K562 (cell line): Measurements from ENCODE around the gene MLLT1. TPM values are rescaled to one million over a fixed set of nuclear protein-coding genes. Genes with fewer than 3 reads are reported as not detected.

ENCODE experiments used
- ATAC-seq: fragments of 200-7000 bp; cut with Tn5 transposase; 3 replicates; pipeline ENCODE4 v1.9.1; 2020; ENCODE audit warnings: moderate library complexity
- BruUV-seq: library from RNA; stranded (reverse); fragments of 400-500 nt; replicated peaks from 2 replicates; lab custom pipeline; 2021; lab: Mats Ljungman, UMichigan
- CTCF ChIA-PET: fragments of 300-600 bp; formaldehyde crosslinking; extraction: SDS; loops from one replicate; lab custom pipeline; 2021; ENCODE audit warnings: low intra/inter-chr PET ratio; lab: Yijun Ruan, JAX
- POLR2A ChIA-PET: fragments of 300-600, 350-650 bp; sonication (Branson Sonifier 250); formaldehyde crosslinking; extraction: SDS; loops from one replicate; lab custom pipeline; 2021; ENCODE audit warnings: antibody characterized with exemption, inconsistent platforms; lab: Yijun Ruan, JAX
- DNase-seq, 4 experiments: peaks; one replicate each; pipeline versions ENCODE4 v3.0.0 to v3.0.0-alpha.2; 2011 to 2018; ENCODE audit warnings: low spot score in 3 of 4, mixed read lengths in 3 of 4; ENCODE audit errors: extremely low read depth in 1 of 4
- FAIRE-seq: peaks from 2 replicates; lab custom pipeline; 2011; peaks lifted over from hg19 to GRCh38; lab: Jason Lieb, UNC
- H2AFZ ChIP-seq: 2 replicates; pipeline ENCODE4 v1.6.0; 2011; ENCODE audit warnings: low read depth, low read length, control low read depth, inconsistent platforms
- H3K27ac ChIP-seq: fragments of 200-600 bp; 3 replicates; pipeline ENCODE4 v1.8.0; 2011; ENCODE audit warnings: low read depth, mild to moderate bottlenecking, control low read depth, inconsistent platforms, low read length, moderate library complexity, mixed read lengths; ENCODE audit errors: extremely low read depth
- H3K27me3 ChIP-seq, 2 experiments: fragments of 300-600 bp in 1 of 2; 2 replicates in 1 of 2; 3 replicates in 1 of 2; pipeline versions ENCODE4 v1.6.0 to v1.8.0; 2011; ENCODE audit warnings: inconsistent platforms in 2 of 2, low read length in 2 of 2, mild to moderate bottlenecking in 1 of 2, mixed read lengths in 1 of 2, moderate library complexity in 1 of 2; ENCODE audit not compliant: control insufficient read depth in 2 of 2, insufficient read depth in 2 of 2
- H3K36me3 ChIP-seq: fragments of 300-600 bp; 3 replicates; pipeline ENCODE4 v1.8.0; 2011; ENCODE audit warnings: mild to moderate bottlenecking, low read length, inconsistent platforms; ENCODE audit not compliant: control insufficient read depth, insufficient read depth
- H3K4me1 ChIP-seq, 2 experiments: fragments of 200-600 bp in 1 of 2; replicated peaks in 1 of 2; 2 replicates in 1 of 2; 3 replicates in 1 of 2; pipeline versions ENCODE4 v1.5.1 to v1.8.0; 2011; ENCODE audit warnings: inconsistent platforms in 2 of 2, low read length in 2 of 2, mild to moderate bottlenecking in 1 of 2, mixed read lengths in 1 of 2, moderate library complexity in 1 of 2; ENCODE audit not compliant: control insufficient read depth in 2 of 2, insufficient read depth in 2 of 2
- H3K4me2 ChIP-seq: 2 replicates; pipeline ENCODE4 v1.6.1; 2011; ENCODE audit warnings: low read length, control low read depth, inconsistent platforms, mixed read lengths; ENCODE audit not compliant: insufficient read depth
- H3K4me3 ChIP-seq: fragments of 200-600 bp; sonication (generic), shearing (Covaris generic); 2 replicates; pipeline ENCODE4 v1.5.1; 2016; ENCODE audit warnings: control low read depth, inconsistent platforms
- H3K79me2 ChIP-seq: fragments of 200-600 bp; 3 replicates; pipeline ENCODE4 v1.8.0; 2011; ENCODE audit warnings: low read length, inconsistent platforms; ENCODE audit not compliant: control insufficient read depth, insufficient read depth
- H3K9ac ChIP-seq, 2 experiments: 2 replicates each; pipeline versions ENCODE4 v1.6.0 to v1.6.1; 2011; ENCODE audit warnings: low read depth in 2 of 2, low read length in 2 of 2, control low read depth in 1 of 2, inconsistent platforms in 1 of 2, mild to moderate bottlenecking in 1 of 2, mixed read lengths in 1 of 2; ENCODE audit not compliant: insufficient read depth in 1 of 2
- H3K9me1 ChIP-seq: one replicate; pipeline ENCODE4 v1.6.0; 2011; ENCODE audit warnings: inconsistent platforms, mild to moderate bottlenecking, low read length, moderate library complexity; ENCODE audit not compliant: control insufficient read depth, insufficient read depth
- H3K9me3 ChIP-seq: replicated peaks from 2 replicates; pipeline ENCODE4 v1.5.1; 2011; ENCODE audit warnings: low read depth, low read length, inconsistent platforms; ENCODE audit not compliant: control insufficient read depth, insufficient read depth
- H4K20me1 ChIP-seq: replicated peaks from 2 replicates; pipeline ENCODE4 v1.6.1; 2011; ENCODE audit warnings: low read length, inconsistent platforms, mixed read lengths; ENCODE audit not compliant: control insufficient read depth, insufficient read depth
- BHLHE40 ChIP-seq: IDR thresholded peaks from 2 replicates; pipeline ENCODE4 v1.6.1; 2011; ENCODE audit warnings: low read length, improper control_type of control experiment
- CBX3 ChIP-seq, 2 experiments: IDR thresholded peaks; 1 replicate in 1 of 2; 2 replicates in 1 of 2; pipeline ENCODE4 v1.6.1; 2012; ENCODE audit warnings: inconsistent platforms in 2 of 2, low read length in 2 of 2, borderline replicate concordance in 1 of 2, control low read depth in 1 of 2
- CBX5 ChIP-seq: IDR thresholded peaks from 2 replicates; pipeline ENCODE4 v1.6.1; 2014; ENCODE audit warnings: low read depth, borderline replicate concordance
- CEBPB ChIP-seq: fragments of 450-650 bp; IDR thresholded peaks from 2 replicates; pipeline ENCODE4 v1.6.1; 2016; ENCODE audit warnings: missing genetic modification characterization, missing compliant biosample characterization
- SAFB ChIP-seq: fragments of 200-400 bp; formaldehyde crosslinking; IDR thresholded peaks from 2 replicates; pipeline ENCODE4 v1.6.1; 2017; ENCODE audit warnings: low read depth, low read length, borderline replicate concordance
- SIN3A ChIP-seq, 2 experiments: fragments of 150-350 bp in 1 of 2; IDR thresholded peaks; 2 replicates each; pipeline ENCODE4 v1.6.1; 2011 to 2016; ENCODE audit warnings: borderline replicate concordance in 2 of 2, low read depth in 2 of 2, low read length in 2 of 2, mild to moderate bottlenecking in 2 of 2, moderate library complexity in 2 of 2; ENCODE audit not compliant: control insufficient read depth in 1 of 2
- TCF15 ChIP-seq: fragments of 250-450 bp; sonication (Bioruptor Pico); IDR thresholded peaks from 2 replicates; pipeline ENCODE4 v1.8.0; 2022; ENCODE audit warnings: moderate library complexity, mild to moderate bottlenecking, inconsistent platforms
- TRIM28 ChIP-seq: fragments of 450-650 bp; IDR thresholded peaks from 2 replicates; pipeline ENCODE4 v1.6.1; 2017
- ZMIZ1 ChIP-seq, 2 experiments: fragments of 150-350 bp in 1 of 2; IDR thresholded peaks; 2 replicates each; pipeline ENCODE4 v1.6.1; 2012 to 2016; ENCODE audit warnings: low read depth in 2 of 2, low read length in 2 of 2, mild to moderate bottlenecking in 1 of 2, moderate library complexity in 1 of 2
- ZNF280A ChIP-seq: fragments of 450-650 bp; IDR thresholded peaks from 2 replicates; pipeline ENCODE4 v1.6.1; 2018; ENCODE audit warnings: mild to moderate bottlenecking, low read depth; ENCODE audit not compliant: partially characterized antibody
- ZNF589 ChIP-seq: fragments of 200-800 bp; sonication (Bioruptor generic); IDR thresholded peaks from 2 replicates; pipeline ENCODE4 v1.6.1; 2016; ENCODE audit warnings: low read depth, missing genetic modification characterization, missing compliant biosample characterization
- WGBS: fragments of 100-300 bp; shearing (Covaris generic); methylation state at CpG from one replicate; pipeline ENCODE4 v1.1.6; 2016; ENCODE audit warnings: low coverage, mixed read lengths; ENCODE audit not compliant: insufficient coverage; ENCODE audit errors: missing lambda C conversion rate; 5-methylcytosine and 5-hydroxymethylcytosine counted together
- in situ Hi-C: fragments of 300-500 bp; cut with MboI; formaldehyde crosslinking; loops from 4 replicates; pipeline ENCODE4 v1.15.0; 2018; ENCODE audit warnings: inconsistent platforms, mixed read lengths
- intact Hi-C: fragments of 100-400 bp; cut with micrococcal nuclease; formaldehyde crosslinking; loops from 2 replicates; pipeline ENCODE4 v1.14.2; 2022
- polyA plus RNA-seq, 8 experiments: library from polyadenylated mRNA; depleted of rRNA in 4 of 8; stranded (reverse) in 5 of 8; unstranded in 3 of 8; fragments of >200 nt; fragmentation: Nextera tagmentation in 2 of 8; fragmentation: Illumina TruSeq in 1 of 8; extraction: Ambion mirVana in 2 of 8; extraction: Trizol in 1 of 8; gene quantifications; 2 replicates each; pipeline versions ENCODE4 v1.2.1 to v1.2.3, GENCODE V29; 2011 to 2014; ENCODE audit warnings: inconsistent platforms in 1 of 8, missing spikeins in 1 of 8
- total RNA-seq, 7 experiments: library from RNA; depleted of rRNA in 6 of 7; stranded (reverse); fragments of >200 nt in 6 of 7; fragmentation: Illumina TruSeq in 2 of 7; extraction: Trizol in 2 of 7; gene quantifications; 2 replicates each; pipeline versions ENCODE4 v1.2.1 to v1.2.3, GENCODE V29; 2011 to 2021; ENCODE audit warnings: low replicate concordance in 1 of 7

The MLLT1 gene
- total and polyA plus RNA-seq, 9 of the 15 experiments (the other 6 are each of a cell fraction or from before 2014, with no cell fraction given), result 0.23 to 63.5 (median 15.4) TPM

- TF ChIP-seq ZNF589 (CRISPR knock-in tag) (no peak), SAFB (no peak)
Measured at GRCh38 chr19:6287269-6287885, 7.6 kb upstream of the MLLT1 start (continued).

- FAIRE-seq, result no peak
- H3K4me1 ChIP-seq, result no peaks in the 10 kb centered on the region
- H3K9ac ChIP-seq, result no peak overlapping the region
- no peak overlapping the region for H3K4me2 ChIP-seq
- ChIA-PET CTCF (no interaction called here), POLR2A (interaction anchor here (0.6 kb wide), 1 partner anchor 29 kb away, joined by 3 read pairs; no protein-coding TSS in a partner anchor)
- intact Hi-C loops, result no loop called here
- no peak for ATAC-seq
- no peaks in the 10 kb centered on the region for H3K79me2 ChIP-seq
- H4K20me1 ChIP-seq, result no peaks in the 10 kb centered on the region
- H3K9me3 ChIP-seq, result peaks cover 12% of the 10 kb centered on the region
- WGBS, result 0% methylated on average over 4 of the region's 4 CpGs
- no peaks in the 10 kb centered on the region for H3K27me3 ChIP-seq
- no peak overlapping the region for H3K4me3 ChIP-seq
- H3K27ac ChIP-seq, result no peak overlapping the region
- peak; percentile 92 for TF ChIP-seq TRIM28
- TF ChIP-seq CEBPB, result no peak
- no peak for TF ChIP-seq TCF15 (CRISPR knock-in tag)
- TF ChIP-seq ZMIZ1 (IDR thresholded peaks at IDR 0.05; ENCODE audit: low read depth in 2 of 2, low read length in 2 of 2), result no peak
- no peak for TF ChIP-seq BHLHE40
- peak; percentile 72; the same call in 1 of the 2 replicates for TF ChIP-seq CBX5
- TF ChIP-seq CBX3 (IDR thresholded peaks at IDR 0.05; ENCODE audit: borderline replicate concordance in 1 of 2, low read length in 2 of 2), result peak in 1 of 2 experiments; percentile 73; a peak in 1 of 3 replicates
- peak; percentile 68 for TF ChIP-seq ZNF280A
- no peak for TF ChIP-seq SIN3A (IDR thresholded peaks at IDR 0.05; ENCODE audit: borderline replicate concordance in 2 of 2, control insufficient read depth in 1 of 2, low read depth in 2 of 2, low read length in 2 of 2)
- no peak for DNase-seq
- in situ Hi-C loops, result no loop called here
- H3K36me3 ChIP-seq, result no peaks in the 10 kb centered on the region
- BruUV-seq, result no TSS peak
- no peaks in the 10 kb centered on the region for H3K9me1 ChIP-seq
- H2AFZ ChIP-seq, result no peak overlapping the region
Measured at GRCh38 chr19:6286676-6287075, 6.9 kb upstream of the MLLT1 start.
